ENCODE data around the gene CERCAM.
"Not testable (repeated sequence)": the region's sequence is repeated elsewhere in the genome, so short reads cannot be mapped to it uniquely, and the experiment has no call there.

CERCAM gene

GRCh38 chr9:128421482-128421996, 882 bp downstream of the CERCAM start:
- peak; percentile 17 for DNase-seq

GRCh38 chr9:128422022-128422782, 1.5 kb downstream of the CERCAM start:
- DNase-seq = not testable (repeated sequence)

- DNase-seq = no peak
Observed at GRCh38 chr9:128422783-128423150, 2.1 kb downstream of the CERCAM start.

GRCh38 chr9:128423356-128423755, 2.7 kb downstream of the CERCAM start:
- DNase-seq = not testable (repeated sequence)

- no peak for DNase-seq
Observed at GRCh38 chr9:128424268-128424780, 3.7 kb downstream of the CERCAM start.

GRCh38 chr9:128428644-128429512, 8.2 kb downstream of the CERCAM start:
- no peak for DNase-seq

- no peak for DNase-seq
Observed at GRCh38 chr9:128429513-128430086, 8.9 kb downstream of the CERCAM start.

GRCh38 chr9:128431207-128431606, 10.6 kb downstream of the CERCAM start:
- DNase-seq = no peak

GRCh38 chr9:128434340-128434739, 13.7 kb downstream of the CERCAM start:
- DNase-seq = no peak

- no peak for DNase-seq
Observed at GRCh38 chr9:128435611-128436010, 15.0 kb downstream of the CERCAM start.

- DNase-seq = peak; percentile 90
Observed at GRCh38 chr9:128438343-128439109, 17.9 kb downstream of the CERCAM start.

GRCh38 chr9:128439273-128439672, 18.6 kb downstream of the CERCAM start:
- DNase-seq = no peak

- DNase-seq = no peak
Observed at GRCh38 chr9:128442150-128442549, 21.5 kb downstream of the CERCAM start.

- not testable (repeated sequence) for DNase-seq
Observed at GRCh38 chr9:128446505-128446904, 25.8 kb downstream of the CERCAM start.

- DNase-seq = no peak
Observed at GRCh38 chr9:128448746-128449145, 28.1 kb downstream of the CERCAM start.

GRCh38 chr9:128454991-128455390, 34.3 kb downstream of the CERCAM start:
- no peak for DNase-seq

GRCh38 chr9:128455849-128456612, 35.4 kb downstream of the CERCAM start, which contains the start of gene ODF2:
TSS of gene ODF2 (plus strand) at chr9:128456006. CDS start at chr9:128456092, 86 bp downstream.
- DNase-seq = peak; percentile 98

GRCh38 chr9:128456613-128457061, 36.0 kb downstream of the CERCAM start:
- DNase-seq = peak; percentile 80

GRCh38 chr9:128457207-128457606, 36.5 kb downstream of the CERCAM start:
- DNase-seq = no peak

GRCh38 chr9:128459011-128459410, 38.4 kb downstream of the CERCAM start:
- DNase-seq = no peak

GRCh38 chr9:128469070-128469469, 48.4 kb downstream of the CERCAM start:
- DNase-seq = no peak
